Stimulated activated CD8-positive, alpha-beta memory T cell treated with anti-CD3 and anti-CD28 coated beads, Interleukin-4, amount 100 ng/mL, for 48 hours (primary cell): ENCODE measurements around the gene BRCA2.
"Not testable (repeated sequence)": the region's sequence is repeated elsewhere in the genome, so short reads cannot be mapped to it uniquely, and the experiment has no call there.

Experiments used
- DNase-seq: peaks from one replicate; pipeline ENCODE4 v3.0.0-alpha.2; 2020

The BRCA2 gene

GRCh38 chr13:32314271-32315237 lies 754 bp upstream of the BRCA2 start:
- peak; percentile 75 for DNase-seq

GRCh38 chr13:32316028-32316339 lies 676 bp downstream of the BRCA2 start:
- no peak for DNase-seq

GRCh38 chr13:32316501-32316900 lies 1.2 kb downstream of the BRCA2 start:
- no peak for DNase-seq

DNA sequence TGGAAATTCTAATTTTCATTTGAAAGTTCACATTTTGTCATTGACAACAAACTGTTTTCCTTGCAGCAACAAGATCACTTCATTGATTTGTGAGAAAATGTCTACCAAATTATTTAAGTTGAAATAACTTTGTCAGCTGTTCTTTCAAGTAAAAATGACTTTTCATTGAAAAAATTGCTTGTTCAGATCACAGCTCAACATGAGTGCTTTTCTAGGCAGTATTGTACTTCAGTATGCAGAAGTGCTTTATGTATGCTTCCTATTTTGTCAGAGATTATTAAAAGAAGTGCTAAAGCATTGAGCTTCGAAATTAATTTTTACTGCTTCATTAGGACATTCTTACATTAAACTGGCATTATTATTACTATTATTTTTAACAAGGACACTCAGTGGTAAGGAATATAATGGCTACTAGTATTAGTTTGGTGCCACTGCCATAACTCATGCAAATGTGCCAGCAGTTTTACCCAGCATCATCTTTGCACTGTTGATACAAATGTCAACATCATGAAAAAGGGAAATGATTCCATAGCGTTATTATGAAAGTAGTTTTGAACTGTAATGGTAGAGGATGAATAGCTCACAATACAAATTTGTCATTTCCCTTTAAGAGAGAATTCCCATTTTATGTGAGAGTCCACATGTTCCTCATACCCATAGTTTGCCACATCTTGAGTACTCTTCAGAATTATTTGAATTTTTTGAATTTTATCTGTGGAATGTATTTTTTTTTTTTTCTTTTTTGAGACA lies 2.6 kb downstream of the BRCA2 start:
- DNase-seq, result no peak

DNA sequence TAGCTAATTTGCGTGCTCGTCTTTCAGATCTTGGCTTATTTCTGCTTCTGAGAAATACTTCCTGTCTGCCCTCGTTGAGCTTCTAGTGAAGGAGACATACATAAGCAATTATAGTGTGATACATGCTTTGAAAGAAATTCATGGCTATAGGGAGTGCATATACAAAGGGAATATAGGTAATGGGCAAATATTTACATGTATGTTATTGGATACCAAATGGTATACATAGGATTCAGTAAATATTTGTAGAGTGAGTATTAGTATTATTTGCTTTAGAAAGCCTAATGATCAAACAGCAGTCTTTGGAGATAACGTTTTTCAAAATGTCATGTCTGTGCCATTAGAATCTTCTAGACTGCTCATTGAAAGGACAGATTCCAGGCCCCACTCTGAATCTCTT lies 5.2 kb downstream of the BRCA2 start:
- DNase-seq, result no peak

DNA sequence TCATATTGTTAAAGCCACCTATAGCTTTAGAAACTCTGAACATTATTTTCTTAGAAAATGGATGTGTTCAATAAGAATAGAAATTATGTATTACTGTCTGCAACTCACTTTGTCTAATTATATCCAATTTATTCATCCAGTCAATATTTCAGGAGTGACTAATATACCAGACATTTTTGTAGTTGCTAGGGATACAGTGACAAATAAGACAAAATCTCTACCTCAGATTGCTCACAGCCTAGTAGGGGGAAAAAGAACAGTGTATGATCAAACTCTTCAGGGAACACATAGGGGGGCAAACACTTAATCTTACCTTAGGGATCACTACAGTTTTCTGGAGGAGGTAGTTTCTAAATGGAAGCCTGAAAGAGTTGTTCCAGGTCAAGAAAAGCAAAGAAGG lies 8.6 kb downstream of the BRCA2 start:
- DNase-seq, result no peak

DNA sequence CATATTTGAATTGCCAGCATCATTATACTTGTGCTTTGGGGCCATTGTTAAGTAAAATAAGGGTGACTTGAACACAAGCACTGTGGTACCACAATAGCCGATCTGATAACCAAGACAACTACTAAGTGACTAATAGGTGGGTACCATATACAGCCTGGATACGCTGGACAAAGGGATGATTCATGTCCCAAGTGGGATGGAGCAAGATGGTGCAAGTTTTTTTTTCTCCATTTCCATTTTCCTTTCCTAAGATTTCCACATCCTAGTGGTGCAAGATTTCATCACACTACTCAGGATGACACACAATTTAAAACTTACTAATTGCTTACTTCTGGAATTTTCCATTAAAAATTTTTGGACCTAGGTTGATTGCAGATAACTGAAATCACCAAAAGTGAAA lies 15.1 kb downstream of the BRCA2 start:
- DNase-seq, result no peak

GRCh38 chr13:32334671-32335070 lies 19.4 kb downstream of the BRCA2 start:
- no peak for DNase-seq

DNA sequence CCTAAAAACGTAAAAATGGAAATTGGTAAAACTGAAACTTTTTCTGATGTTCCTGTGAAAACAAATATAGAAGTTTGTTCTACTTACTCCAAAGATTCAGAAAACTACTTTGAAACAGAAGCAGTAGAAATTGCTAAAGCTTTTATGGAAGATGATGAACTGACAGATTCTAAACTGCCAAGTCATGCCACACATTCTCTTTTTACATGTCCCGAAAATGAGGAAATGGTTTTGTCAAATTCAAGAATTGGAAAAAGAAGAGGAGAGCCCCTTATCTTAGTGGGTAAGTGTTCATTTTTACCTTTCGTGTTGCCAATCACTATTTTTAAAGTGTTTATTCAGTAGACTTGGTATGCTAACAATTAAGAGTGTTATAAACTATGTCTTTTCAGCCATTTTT lies 25.6 kb downstream of the BRCA2 start:
- no peak for DNase-seq

DNA sequence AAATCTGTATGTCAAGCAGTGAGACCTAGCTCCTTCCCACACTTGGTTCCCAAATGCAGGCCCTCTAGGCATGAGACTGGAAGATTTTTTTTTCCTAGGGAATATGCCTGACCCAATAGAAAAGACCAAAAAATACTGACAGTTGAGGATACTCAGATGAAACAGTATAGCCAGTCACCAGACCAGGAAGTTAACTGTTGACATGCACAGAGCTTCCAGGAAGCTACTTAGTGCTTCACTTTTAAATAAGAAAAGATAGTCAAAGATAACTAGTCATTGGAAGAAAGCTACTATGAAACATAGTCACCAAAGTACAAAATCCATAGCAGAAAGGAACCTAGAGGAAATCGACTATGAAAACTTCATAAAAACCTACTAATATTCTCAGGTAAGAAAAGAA lies 32.3 kb downstream of the BRCA2 start:
- no peak for DNase-seq

DNA sequence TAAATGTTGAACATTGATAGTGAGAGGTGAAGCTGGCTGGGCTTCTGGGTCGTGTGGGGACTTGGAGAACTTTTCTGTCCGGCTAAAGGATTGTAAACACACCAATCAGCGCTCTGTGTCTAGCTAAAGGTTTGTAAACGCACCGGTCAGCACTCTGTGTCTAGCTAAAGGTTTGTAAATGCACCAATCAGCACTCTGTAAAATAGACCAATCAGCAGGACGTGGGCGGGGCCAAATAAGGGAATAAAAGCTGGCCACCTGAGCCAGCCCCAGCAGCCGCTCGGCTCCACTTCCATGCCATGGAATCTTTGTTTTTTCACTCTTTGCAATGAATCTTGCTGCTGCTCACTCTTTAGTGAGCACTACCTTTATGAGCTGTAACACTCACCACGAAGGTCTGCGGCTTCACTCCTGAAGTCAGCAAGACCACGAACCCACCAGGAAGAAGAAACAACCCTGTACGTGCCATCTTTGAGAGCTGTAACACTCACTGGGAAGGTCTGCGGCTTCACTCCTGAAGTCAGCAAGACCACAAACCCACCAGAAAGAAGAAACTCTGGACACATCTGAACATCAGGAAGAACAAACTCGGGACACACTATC lies 35.6 kb downstream of the BRCA2 start:
- DNase-seq, result not testable (repeated sequence)

DNA sequence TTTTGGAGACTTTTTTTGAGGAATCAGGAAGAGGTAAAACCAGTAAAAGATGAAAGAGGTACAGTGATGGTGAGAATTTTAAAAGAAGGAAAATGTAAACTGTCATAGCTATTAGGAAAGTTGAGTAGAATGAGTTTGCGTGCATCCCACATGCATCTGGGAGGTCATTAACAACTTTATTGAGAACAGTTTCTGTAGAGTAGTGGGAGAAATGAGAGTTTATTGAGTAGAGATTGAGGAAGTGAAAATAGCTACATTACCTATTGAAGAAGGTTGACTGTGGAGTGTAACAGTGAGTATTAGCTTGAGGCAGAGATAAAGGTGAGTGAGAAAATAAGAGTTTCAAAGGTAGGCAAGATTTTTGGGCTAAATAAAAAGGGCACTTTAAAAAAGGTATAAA lies 38.7 kb downstream of the BRCA2 start:
- no peak for DNase-seq

GRCh38 chr13:32355935-32356334 lies 40.6 kb downstream of the BRCA2 start:
- not testable (repeated sequence) for DNase-seq

DNA sequence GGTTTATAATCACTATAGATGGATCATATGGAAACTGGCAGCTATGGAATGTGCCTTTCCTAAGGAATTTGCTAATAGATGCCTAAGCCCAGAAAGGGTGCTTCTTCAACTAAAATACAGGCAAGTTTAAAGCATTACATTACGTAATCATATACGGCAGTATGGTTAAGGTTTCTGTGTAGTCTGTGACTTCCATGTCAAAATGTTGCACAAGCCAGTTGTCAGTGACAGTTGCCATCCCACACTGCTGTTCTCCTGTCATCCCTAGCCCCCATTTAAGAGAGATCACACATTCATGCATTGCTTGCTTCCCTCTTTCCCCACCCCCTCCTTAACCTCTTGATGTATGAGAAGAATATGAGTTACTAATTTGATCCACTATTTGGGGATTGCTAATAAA lies 47.3 kb downstream of the BRCA2 start:
- DNase-seq, result no peak

- DNase-seq, result no peak
Measured at GRCh38 chr13:32370805-32371204, 55.5 kb downstream of the BRCA2 start.

DNA sequence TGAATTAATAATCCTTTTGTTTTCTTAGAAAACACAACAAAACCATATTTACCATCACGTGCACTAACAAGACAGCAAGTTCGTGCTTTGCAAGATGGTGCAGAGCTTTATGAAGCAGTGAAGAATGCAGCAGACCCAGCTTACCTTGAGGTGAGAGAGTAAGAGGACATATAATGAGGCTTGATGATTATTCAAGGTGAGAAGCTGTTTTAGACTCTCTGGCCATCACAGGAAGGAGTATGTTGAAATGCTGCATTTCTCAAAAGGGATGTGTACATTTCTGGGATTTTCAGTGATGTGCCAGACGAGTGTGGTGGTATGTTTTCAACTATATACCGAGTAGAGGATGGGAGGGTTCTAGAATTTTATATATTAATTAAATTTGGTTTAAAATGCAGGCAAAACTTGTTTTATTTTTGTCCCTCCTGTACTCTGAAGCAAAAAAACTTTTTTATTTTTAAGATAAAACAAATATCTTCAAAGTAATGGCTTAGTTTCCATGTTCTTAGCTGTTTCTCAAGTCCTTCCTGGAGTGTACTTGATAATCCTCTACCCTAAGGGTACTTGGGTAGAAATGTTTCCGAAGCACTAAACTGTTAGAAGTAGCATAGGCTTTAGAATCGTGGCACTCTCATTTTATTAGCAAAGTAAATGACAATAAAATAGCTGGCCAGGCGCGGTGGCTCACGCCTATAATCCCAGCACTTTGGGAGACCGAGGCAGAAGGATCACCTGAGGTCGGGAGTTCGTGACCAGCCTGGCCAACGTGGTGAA lies 61.5 kb downstream of the BRCA2 start:
- DNase-seq, result no peak

DNA sequence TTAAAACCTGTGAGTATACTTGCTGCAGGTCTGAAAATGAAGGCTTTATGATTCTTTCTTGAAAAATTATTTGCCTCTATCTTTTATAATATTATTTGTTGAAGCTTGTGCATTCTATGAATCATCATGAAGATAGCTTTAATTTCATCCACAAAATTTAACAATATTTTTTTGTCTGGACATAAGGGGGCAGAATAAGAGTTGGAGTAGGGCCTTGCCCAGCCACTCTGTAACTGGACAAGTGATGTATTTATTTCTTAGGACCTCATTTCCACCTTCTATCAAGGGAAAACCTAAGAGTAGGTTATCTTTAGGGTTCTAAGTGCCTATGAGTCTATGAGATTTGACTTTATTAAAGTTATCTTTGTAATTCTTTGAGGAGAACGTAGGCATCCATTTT lies 62.7 kb downstream of the BRCA2 start:
- no peak for DNase-seq

DNA sequence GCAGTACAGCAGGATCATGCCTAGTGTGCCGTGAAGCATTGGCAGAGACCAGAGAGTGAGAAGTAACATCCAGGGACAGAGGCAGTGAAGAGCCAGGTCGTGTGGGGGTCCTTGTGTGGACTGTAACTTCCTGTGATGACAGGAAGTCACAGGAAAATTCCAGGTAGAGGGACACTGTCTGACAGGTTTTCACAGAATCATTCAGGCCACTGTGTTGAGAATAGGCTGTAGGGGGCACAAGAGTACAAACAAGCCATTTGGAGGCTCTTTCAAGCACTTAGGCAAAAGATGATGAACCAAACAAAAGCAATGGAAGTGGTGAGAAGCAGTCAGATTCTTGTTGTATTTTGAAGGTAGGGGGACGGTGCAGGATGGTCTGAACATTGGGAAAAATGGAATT lies 66.2 kb downstream of the BRCA2 start:
- DNase-seq, result no peak

DNA sequence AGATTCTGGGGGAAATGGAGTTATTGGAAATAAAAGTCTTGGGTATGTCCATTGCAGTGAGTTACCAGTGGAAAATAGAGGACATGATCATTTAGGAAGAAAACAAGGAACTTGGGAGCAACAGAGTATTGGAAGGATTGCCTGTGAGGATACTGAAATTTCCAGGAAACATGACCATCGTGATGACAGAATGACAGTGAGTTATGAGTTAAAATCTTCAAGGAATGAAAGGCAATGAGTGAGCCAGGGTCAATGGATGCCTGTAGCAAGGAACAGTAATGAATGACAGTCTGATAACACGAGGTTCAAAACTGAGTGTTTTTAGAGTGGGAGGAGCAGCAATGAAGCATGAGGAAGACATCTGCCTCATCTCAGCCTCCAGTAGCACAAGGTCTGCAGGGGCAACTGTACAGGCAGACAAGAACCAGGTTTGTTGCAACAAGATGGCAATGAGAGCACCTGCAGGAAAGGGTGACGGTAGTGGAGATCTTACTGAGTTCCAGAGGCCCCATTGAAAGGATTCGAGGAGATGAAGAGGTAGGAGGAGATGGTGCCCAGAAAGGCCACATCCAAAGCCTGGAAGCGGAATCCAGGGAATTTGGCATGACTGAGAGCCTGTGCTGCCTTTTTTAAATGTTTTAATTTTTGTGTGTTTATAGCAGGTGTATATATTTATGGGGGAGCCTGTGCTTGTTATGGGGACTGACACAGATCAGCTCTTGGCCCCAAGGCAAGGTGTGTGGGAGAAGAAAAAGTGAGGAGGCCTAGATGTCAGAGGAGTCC lies 68.7 kb downstream of the BRCA2 start:
- no peak for DNase-seq

- DNase-seq, result no peak
Measured at GRCh38 chr13:32384702-32385101, 69.4 kb downstream of the BRCA2 start.

DNA sequence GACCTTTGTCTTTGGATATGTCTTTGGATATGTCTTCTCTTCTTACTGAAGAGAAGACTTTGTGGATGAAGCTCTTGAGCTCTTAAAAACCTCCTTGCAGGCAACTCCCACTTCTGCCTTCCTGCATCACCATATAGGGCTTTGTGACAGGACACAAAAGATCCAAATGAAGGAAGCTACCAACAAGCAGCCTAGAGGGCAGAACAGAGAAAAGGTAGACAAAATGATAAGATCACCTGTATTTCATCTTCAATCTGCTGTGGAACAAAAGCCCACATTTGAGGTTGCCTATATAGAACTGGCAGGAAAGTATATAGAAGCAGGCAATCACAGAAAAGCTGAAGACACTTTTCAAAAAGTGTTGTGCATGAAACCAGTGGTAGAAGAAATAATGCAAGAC lies 70.1 kb downstream of the BRCA2 start:
- DNase-seq, result no peak

DNA sequence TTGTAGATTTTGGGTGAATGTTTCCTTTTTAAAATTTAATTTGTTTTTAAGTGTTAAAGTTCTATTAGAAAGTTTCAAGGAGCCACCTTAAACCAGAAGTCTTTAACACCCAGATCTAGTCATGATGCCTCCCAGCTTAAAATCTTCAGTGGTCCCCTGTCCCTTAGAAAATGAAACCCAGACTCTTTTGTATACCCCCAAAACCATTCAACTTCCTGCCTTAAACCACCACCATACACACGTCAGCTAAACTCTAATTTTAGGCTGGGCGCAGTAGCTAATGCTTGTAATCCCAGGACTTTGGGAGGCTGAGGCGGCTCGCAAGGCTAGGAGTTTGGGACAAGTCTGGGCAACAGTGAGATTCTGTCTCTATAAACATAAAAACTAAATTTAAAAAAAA lies 74.7 kb downstream of the BRCA2 start:
- no peak for DNase-seq
